ENCODE measurements around the gene TECTA.

DNA sequence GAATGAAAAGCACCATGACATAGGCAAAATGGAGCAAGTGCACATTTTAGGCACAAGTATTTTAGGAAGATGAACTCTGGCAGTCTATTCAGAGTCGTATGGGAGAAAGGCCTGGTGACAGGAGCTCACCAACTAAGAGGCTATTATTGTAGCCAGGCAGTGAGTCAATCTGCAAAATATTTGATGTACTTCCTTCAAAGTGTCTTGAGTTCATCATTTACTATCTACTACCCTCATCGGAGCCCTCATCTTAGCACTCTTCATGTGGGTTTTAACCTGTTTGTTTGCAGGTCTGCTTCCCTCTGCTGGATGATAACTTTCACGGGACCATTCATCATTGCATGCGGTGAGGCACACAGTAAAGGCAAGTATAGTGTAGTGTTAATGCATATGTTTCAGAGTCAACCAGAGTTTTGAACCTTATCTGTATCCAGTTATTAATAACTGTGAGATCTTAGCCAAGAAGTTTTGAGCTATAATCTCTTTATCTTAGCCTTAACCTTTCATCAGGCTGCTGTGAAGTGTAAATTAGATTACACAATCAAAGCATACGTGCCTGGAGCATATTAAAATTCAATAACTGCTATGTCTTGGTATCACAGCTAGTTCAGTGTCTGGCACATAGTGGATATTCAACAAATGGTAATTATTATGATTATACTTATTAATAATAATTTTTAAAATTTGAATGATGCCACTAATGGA is 120.6 kb downstream of the TECTA start:
- TF ChIP-seq, protein P1, sequence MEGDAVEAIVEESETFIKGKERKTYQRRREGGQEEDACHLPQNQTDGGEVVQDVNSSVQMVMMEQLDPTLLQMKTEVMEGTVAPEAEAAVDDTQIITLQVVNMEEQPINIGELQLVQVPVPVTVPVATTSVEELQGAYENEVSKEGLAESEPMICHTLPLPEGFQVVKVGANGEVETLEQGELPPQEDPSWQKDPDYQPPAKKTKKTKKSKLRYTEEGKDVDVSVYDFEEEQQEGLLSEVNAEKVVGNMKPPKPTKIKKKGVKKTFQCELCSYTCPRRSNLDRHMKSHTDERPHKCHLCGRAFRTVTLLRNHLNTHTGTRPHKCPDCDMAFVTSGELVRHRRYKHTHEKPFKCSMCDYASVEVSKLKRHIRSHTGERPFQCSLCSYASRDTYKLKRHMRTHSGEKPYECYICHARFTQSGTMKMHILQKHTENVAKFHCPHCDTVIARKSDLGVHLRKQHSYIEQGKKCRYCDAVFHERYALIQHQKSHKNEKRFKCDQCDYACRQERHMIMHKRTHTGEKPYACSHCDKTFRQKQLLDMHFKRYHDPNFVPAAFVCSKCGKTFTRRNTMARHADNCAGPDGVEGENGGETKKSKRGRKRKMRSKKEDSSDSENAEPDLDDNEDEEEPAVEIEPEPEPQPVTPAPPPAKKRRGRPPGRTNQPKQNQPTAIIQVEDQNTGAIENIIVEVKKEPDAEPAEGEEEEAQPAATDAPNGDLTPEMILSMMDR (IDR thresholded peaks at IDR 0.05; ENCODE audit: poor library complexity, severe bottlenecking): no peak
- no peak for TF ChIP-seq TAF1 (IDR thresholded peaks at IDR 0.05; ENCODE audit: low read depth)
- no peak for TF ChIP-seq EP300 (conservative IDR thresholded peaks at IDR 0.05; ENCODE audit: poor library complexity, severe bottlenecking)
- no peak for TF ChIP-seq SMC3 (conservative IDR thresholded peaks at IDR 0.05; ENCODE audit: poor library complexity)
- TF ChIP-seq RAD21 (conservative IDR thresholded peaks at IDR 0.05): no peak
